Right atrium auricular region (tissue), 2 donors: ENCODE data around the gene PIK3CG. TPM values are rescaled to one million over a fixed set of nuclear protein-coding genes. Genes with fewer than 3 reads are reported as not detected.

Experiments used
- DNase-seq: peaks from one replicate; pipeline ENCODE4 v3.0.0-alpha.2; 2019; ENCODE audit warnings: low spot score
- H3K27ac ChIP-seq, 2 donors: fragments of 200-600 bp; sonication (generic); 1 replicate in 1 of 2; 2 replicates in 1 of 2; pipeline ENCODE4 v1.5.1; 2016 to 2019
- H3K27me3 ChIP-seq, 2 donors: fragments of 200-600 bp; sonication (generic); one replicate each; pipeline versions ENCODE4 v1.5.1 to v1.6.0; 2017 to 2019
- H3K36me3 ChIP-seq: fragments of 200-600 bp; sonication (generic); one replicate; pipeline ENCODE4 v1.5.1; 2016
- H3K4me1 ChIP-seq, 2 donors: fragments of 200-600 bp; sonication (generic); one replicate each; pipeline versions ENCODE4 v1.5.1 to v1.6.0; 2017 to 2019
- H3K4me3 ChIP-seq, 2 donors: fragments of 200-600 bp; sonication (generic); 1 replicate in 1 of 2; 2 replicates in 1 of 2; pipeline ENCODE4 v1.5.1; 2017 to 2019; ENCODE audit warnings: mild to moderate bottlenecking in 1 of 2, moderate library complexity in 1 of 2
- H3K9me3 ChIP-seq, 2 donors: fragments of 200-600 bp; sonication (generic); one replicate each; pipeline ENCODE4 v1.5.1; 2019
- CTCF ChIP-seq, 2 donors: fragments of 200-600 bp; sonication (generic); IDR thresholded peaks; one replicate each; pipeline ENCODE4 v1.5.1; 2019; ENCODE audit warnings: antibody characterized with exemption in 2 of 2
- total RNA-seq, 2 donors: library from RNA; depleted of rRNA; stranded (reverse); fragments of >200 nt; gene quantifications; one replicate each; pipeline ENCODE4 v1.1.0, GENCODE V29; 2016

Gene PIK3CG
- total RNA-seq, 2 donors from 2014 or later = 0.82 to 3.0 TPM

DNA sequence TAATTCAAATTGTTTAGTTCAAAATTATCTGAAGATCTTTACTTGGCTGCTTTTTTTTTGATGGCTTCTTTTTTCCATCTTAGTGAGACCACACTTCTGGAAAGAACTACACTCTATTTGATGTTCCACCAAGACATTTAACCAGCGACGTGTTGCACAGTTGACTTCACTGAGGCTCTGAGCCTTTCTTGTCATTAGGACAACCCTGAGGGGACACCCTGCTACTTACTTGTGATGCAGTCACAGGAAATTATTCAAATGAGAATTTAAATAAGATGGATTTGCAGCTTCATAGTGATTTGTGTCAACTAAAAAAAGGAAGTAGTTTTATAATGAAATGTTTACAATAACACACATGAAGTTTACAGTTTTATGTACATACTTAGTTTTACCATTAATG lies 25.6 kb upstream of the PIK3CG start:
- no peak for DNase-seq
- no peaks in the 10 kb centered on the region for H3K9me3 ChIP-seq
- H3K27ac ChIP-seq = no peak overlapping the region
- no peaks in the 10 kb centered on the region for H3K4me1 ChIP-seq
- no peaks in the 10 kb centered on the region for H3K36me3 ChIP-seq
- no peaks in the 10 kb centered on the region for H3K27me3 ChIP-seq
- H3K4me3 ChIP-seq = no peak overlapping the region
- TF ChIP-seq CTCF (IDR thresholded peaks at IDR 0.05) = no peak

- H3K36me3 ChIP-seq = no peaks in the 10 kb centered on the region
- H3K4me1 ChIP-seq = no peaks in the 10 kb centered on the region
- no peak for TF ChIP-seq CTCF (IDR thresholded peaks at IDR 0.05)
- no peak for DNase-seq
- H3K27ac ChIP-seq = no peak overlapping the region
- H3K27me3 ChIP-seq = no peaks in the 10 kb centered on the region
- no peaks in the 10 kb centered on the region for H3K9me3 ChIP-seq
- no peak overlapping the region for H3K4me3 ChIP-seq
Measured at GRCh38 chr7:106840342-106840741, 24.7 kb upstream of the PIK3CG start.

- Histone ChIP-seq H3K27me3 (no peaks in the 10 kb centered on the region), H3K27ac (no peak overlapping the region), H3K9me3 (no peaks in the 10 kb centered on the region), H3K4me1 (no peaks in the 10 kb centered on the region), H3K36me3 (no peaks in the 10 kb centered on the region), H3K4me3 (no peak overlapping the region)
- no peak for TF ChIP-seq CTCF (IDR thresholded peaks at IDR 0.05)
- no peak for DNase-seq
Measured at GRCh38 chr7:106841896-106842390, 23.1 kb upstream of the PIK3CG start.

DNA sequence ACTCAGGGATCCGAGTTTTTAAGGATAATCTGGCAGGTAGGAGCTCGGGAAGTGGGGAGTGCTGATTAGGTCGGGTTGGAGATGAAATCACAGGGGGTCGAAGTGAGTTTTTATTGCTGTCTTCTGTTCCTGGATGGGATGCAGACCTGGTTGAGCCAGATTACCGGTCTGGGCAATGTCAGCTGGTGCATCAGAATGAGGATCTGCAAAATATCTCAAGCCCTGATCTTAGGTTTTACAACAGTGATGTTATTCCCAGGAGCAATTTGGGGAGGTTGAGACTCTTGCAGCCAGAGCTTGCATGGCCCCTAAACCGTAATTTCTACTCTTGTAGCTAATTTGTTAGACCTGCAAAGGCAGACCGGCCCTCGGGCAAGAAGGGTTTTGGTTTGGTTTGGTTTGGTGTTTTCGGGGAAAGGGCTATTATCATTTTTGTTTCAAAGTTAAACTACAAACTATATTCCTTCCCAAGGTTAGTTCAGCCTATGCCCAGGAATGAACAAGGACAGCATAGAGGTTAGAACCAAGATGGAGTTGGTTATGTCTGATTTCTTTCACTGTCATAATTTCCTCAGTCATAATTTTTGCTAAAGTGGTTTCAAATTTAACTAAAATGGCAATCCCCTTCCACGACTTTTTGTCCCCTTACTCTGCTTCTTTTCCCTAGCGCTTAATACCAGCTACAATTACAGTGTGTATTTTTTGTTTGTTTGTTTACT lies 20.6 kb upstream of the PIK3CG start:
- no peak for TF ChIP-seq CTCF (IDR thresholded peaks at IDR 0.05)
- no peak for DNase-seq
- no peaks in the 10 kb centered on the region for H3K4me1 ChIP-seq

GRCh38 chr7:106848049-106848448 lies 17.0 kb upstream of the PIK3CG start:
- DNase-seq = no peak
- Histone ChIP-seq H3K36me3 (no peaks in the 10 kb centered on the region), H3K4me1 (no peaks in the 10 kb centered on the region), H3K27ac (no peak overlapping the region), H3K9me3 (no peaks in the 10 kb centered on the region), H3K27me3 (no peaks in the 10 kb centered on the region), H3K4me3 (no peak overlapping the region)
- TF ChIP-seq CTCF (IDR thresholded peaks at IDR 0.05) = no peak

More for the DNA sequence above, 20.6 kb upstream of the PIK3CG start:
- Histone ChIP-seq H3K4me3 (no peak overlapping the region), H3K36me3 (no peaks in the 10 kb centered on the region), H3K27ac (no peak overlapping the region), H3K27me3 (no peaks in the 10 kb centered on the region), H3K9me3 (no peaks in the 10 kb centered on the region)
